ENCODE measurements around the gene VWCE. TPM values are rescaled to one million over a fixed set of nuclear protein-coding genes. Genes with fewer than 3 reads are reported as not detected.

The VWCE gene
- total RNA-seq, result 0.39 and 0.65 TPM in 2 replicates

GRCh38 chr11:61294717-61295595 lies at the start of gene VWCE:
VWCE (minus strand) TSS chr11:61295316; CDS start chr11:61295037, 279 bp downstream.

GRCh38 chr11:61332797-61333549 lies 37.9 kb upstream of the VWCE start, which contains the start of the genes DDB1 and TKFC:
DDB1 (minus strand) TSS chr11:61333105; CDS start chr11:61332968, 137 bp downstream.
TKFC (plus strand) TSS chr11:61333228; CDS start chr11:61334729, 1,501 bp downstream.

GRCh38 chr11:61240875-61241274 lies 54.2 kb downstream of the VWCE start, which contains the start of gene PGA5:
PGA5 (plus strand) TSS chr11:61241175; CDS start chr11:61241227, 52 bp downstream.

GRCh38 chr11:61222047-61222446 lies 73.1 kb downstream of the VWCE start, which contains the start of gene PGA4:
PGA4 (plus strand) TSS chr11:61222347; CDS start chr11:61222401, 54 bp downstream.

Other genes starting within 250 kb of the VWCE start
- not detected in 2 replicates for gene CD5, start 192.8 kb downstream of the VWCE start, total RNA-seq
- gene VPS37C, start 133.9 kb downstream of the VWCE start, total RNA-seq, result 13.7 and 21.3 TPM in 2 replicates
- gene PGA3, start 91.8 kb downstream of the VWCE start, total RNA-seq, result not detected in 2 replicates
- gene PGA4, start 73.0 kb downstream of the VWCE start, total RNA-seq, result not detected in 2 replicates
- gene PGA5, start 54.1 kb downstream of the VWCE start, total RNA-seq, result not detected in 2 replicates
- gene DDB1, start 37.8 kb upstream of the VWCE start, total RNA-seq, result 267 and 359 TPM in 2 replicates
- gene TKFC, start 37.9 kb upstream of the VWCE start, total RNA-seq, result 30.9 and 46.7 TPM in 2 replicates
- gene CYB561A3, start 66.6 kb upstream of the VWCE start, total RNA-seq, result 38.9 and 57.0 TPM in 2 replicates
- 13.0 and 15.4 TPM in 2 replicates for gene TMEM138, start 67.1 kb upstream of the VWCE start, total RNA-seq
- 11.0 and 16.9 TPM in 2 replicates for gene TMEM216, start 97.3 kb upstream of the VWCE start, total RNA-seq
- gene CPSF7, start 134.7 kb upstream of the VWCE start, total RNA-seq, result 35.5 and 36.5 TPM in 2 replicates
- 41.6 and 54.5 TPM in 2 replicates for gene SDHAF2, start 134.8 kb upstream of the VWCE start, total RNA-seq
- gene LRRC10B, start 213.4 kb upstream of the VWCE start, total RNA-seq, result not detected in 2 replicates

Data from placental epithelial cell (primary cell).